MV-4-11 (cell line): ENCODE data around the gene TMEM129.

Experiments
- DNase-seq: peaks from one replicate; lab custom pipeline; 2025; lab: John Stamatoyannopoulos, UW

Gene TMEM129

GRCh38 chr4:1744552-1744951 is 23.4 kb upstream of the TMEM129 start:
- DNase-seq, result no peak

- DNase-seq, result no peak
These were observed 22.9 kb upstream of the TMEM129 start for GRCh38 chr4:1743975-1744374.

- no peak for DNase-seq
These were observed 22.4 kb upstream of the TMEM129 start for GRCh38 chr4:1743551-1743950.

GRCh38 chr4:1741208-1741607 is 20.1 kb upstream of the TMEM129 start:
- no peak for DNase-seq

GRCh38 chr4:1740021-1740545 is 19.0 kb upstream of the TMEM129 start:
- DNase-seq, result no peak

- DNase-seq, result no peak
These were observed 18.2 kb upstream of the TMEM129 start for GRCh38 chr4:1739358-1739757.

- no peak for DNase-seq
These were observed 17.3 kb upstream of the TMEM129 start for GRCh38 chr4:1738410-1738809.

- DNase-seq, result no peak
These were observed 16.5 kb upstream of the TMEM129 start for GRCh38 chr4:1737666-1738065.

GRCh38 chr4:1736812-1737211 is 15.7 kb upstream of the TMEM129 start:
- no peak for DNase-seq

GRCh38 chr4:1735215-1735614 is 14.1 kb upstream of the TMEM129 start:
- DNase-seq, result no peak

- DNase-seq, result no peak
These were observed 11.8 kb upstream of the TMEM129 start for GRCh38 chr4:1732911-1733310.

GRCh38 chr4:1731180-1731579 is 10.1 kb upstream of the TMEM129 start:
- no peak for DNase-seq

GRCh38 chr4:1730532-1731135 is 9.5 kb upstream of the TMEM129 start:
- no peak for DNase-seq

- no peak for DNase-seq
These were observed 7.2 kb upstream of the TMEM129 start for GRCh38 chr4:1728061-1728980.

- peak; percentile 66 for DNase-seq
These were observed 6.3 kb upstream of the TMEM129 start for GRCh38 chr4:1727117-1728031.

- peak; percentile 80 for DNase-seq
These were observed 5.2 kb upstream of the TMEM129 start for GRCh38 chr4:1726146-1726934.

GRCh38 chr4:1725521-1725920 is 4.4 kb upstream of the TMEM129 start:
- no peak for DNase-seq

GRCh38 chr4:1723131-1723801 is 2.1 kb upstream of the TMEM129 start:
- peak; percentile 77 for DNase-seq

- DNase-seq, result peak; percentile 31
These were observed 1.5 kb upstream of the TMEM129 start for GRCh38 chr4:1722551-1723118.
